NCI-H187 (cell line): ENCODE results near the gene ZNF264.
"Not testable (repeated sequence)": the region's sequence is repeated elsewhere in the genome, so short reads cannot be mapped to it uniquely, and the experiment has no call there.

ENCODE experiments used
- DNase-seq, 2 experiments: peaks; one replicate each; lab custom pipeline; 2025; lab: John Stamatoyannopoulos, UW

The ZNF264 gene

DNA sequence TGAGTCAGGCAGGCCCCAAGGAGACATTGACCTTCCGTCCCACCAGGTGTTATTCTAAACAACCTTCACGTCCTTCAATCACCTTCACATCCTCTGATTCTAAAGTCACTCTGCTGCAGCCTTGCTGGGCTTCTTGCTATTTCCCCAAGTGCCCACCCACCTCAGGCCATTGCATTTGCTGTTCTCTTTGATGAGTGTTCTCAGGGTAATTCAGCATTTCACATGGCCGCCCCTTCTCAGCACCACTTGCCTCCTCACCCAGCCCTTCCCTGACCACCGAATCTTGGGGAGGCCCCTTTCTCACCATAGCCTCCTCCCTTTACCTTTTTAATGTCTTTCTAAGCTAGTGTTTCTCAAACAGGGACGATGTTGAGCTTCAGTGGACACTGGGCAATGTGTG, 53.8 kb downstream of the ZNF264 start:
- DNase-seq: no peak

DNA sequence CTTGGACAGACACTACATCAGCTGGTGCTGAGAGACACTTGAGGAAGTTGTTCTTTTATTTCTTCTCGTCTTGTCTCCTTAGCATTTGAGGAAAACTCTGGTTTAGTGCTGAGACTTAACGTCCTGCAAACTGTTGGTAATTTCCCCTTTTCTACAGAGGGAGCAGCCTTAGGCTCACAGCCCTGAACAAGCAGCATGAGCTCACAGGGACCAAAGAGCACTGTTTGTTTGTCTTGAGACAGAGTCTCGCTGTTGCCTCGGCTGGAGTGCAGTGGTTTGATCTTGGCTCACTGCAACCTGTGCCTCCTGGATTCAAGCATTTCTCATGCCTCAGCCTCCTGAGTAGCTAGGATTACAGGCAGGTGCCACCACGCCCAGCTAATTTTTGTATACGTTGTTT, 54.7 kb downstream of the ZNF264 start:
- no peak for DNase-seq

DNA sequence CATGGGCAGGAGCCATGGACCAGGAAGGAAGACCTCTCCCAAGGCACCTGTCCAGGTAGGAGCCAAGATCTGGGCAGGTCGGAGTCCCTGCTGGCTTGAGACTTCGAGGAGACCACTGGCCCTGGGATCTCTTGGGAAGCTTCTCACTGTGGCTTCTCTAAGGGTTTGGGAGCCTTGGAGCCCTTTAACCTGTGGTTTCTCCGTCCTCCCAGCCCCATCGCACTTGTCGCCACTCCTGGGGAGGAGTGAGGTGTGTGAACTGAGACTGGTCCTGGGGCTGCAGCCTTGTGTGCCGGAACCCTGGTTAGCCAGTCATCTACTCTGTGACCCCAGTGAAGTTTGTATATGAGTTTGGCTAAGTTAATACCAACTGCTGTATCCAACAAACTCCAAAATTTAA, 57.3 kb downstream of the ZNF264 start:
- no peak for DNase-seq

DNA sequence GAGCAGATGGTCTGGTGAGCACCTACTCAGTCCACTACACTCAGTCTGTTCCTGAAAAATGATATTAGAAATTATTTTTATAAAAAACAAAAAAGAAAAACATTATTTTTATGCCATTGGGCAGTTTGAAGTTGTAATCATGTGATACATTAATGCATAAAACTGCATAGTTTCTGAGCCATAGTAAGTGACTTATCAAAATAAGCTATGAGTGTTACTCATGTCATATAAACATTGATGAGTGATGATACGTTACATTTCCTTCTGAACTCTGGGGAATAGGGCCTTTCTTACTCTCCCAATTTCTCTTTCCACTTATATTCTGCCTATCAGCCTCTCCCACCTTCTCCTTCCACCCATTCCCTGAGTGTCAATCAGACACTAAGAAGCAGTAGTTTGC, 58.0 kb downstream of the ZNF264 start:
- no peak for DNase-seq

DNA sequence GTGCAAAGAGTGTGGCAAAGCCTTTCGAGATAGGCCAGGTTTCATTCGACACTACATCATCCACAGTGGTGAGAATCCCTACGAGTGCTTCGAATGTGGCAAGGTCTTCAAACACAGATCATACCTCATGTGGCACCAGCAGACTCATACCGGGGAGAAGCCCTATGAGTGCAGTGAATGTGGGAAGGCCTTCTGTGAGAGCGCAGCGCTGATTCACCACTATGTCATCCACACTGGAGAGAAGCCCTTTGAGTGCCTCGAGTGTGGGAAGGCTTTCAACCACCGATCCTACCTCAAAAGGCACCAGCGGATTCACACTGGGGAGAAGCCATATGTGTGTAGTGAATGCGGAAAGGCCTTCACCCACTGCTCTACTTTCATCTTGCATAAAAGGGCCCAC, 62.5 kb downstream of the ZNF264 start:
- not testable (repeated sequence) for DNase-seq

DNA sequence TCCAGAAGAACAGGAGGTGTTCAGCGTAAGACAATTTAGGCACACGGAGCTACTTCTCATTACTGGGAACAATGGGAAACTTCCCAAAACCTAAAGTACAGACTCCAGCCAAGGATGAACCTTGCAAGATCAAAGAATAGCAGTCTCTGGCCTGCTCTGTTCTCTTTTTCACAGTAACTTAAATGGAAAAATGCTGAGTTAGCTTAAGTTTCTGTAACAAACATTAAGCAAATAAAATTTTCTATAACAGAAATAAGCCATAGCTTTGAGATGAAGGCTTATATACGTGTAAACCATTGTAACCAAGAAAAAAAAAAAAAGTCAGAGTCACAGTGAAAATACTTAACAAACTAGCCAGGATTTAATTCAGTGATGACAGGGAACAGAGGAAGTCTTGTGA, 70.7 kb downstream of the ZNF264 start:
- no peak for DNase-seq

DNA sequence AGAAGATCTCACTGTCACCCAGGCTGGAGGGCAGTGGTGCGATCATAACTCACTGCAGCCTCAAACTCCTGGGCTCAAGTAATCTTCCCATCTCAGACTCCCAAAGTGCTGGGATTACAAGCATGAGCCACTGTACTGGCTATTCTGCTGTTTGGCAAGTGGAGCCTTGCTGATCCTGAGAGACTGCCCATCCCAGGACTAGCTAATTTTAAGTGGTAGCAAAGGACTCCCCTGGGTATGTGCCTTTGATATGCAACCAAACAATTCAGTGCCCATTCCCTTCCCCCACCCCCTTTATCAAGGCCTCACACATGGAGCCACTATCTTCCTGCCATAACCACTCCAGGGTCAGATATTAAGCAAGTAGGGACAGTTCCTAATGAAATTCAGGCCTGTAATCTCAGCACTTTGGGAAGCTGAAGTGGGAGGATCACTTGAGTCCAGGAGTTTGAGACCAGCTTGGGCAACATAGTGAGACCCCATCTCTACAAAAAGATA, 72.0 kb downstream of the ZNF264 start:
- DNase-seq: no peak

DNA sequence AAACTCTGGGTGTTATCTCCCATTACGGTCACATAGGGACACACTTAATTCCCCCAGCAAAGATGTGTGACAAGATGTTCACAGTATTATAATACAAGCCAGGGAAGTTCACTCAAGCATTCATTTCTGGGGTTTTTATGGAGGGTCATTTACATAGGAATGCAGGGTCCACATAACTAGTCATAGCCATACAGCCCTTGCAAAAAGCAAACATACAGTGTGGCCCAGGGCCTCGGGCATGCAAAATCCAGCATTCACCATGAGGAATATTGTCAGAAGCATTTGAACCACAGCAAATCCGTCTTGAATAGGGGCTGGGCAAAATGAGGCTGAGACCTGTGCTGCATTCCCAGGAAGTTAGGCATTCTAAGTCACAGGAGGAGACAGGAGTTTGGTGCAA, 76.0 kb downstream of the ZNF264 start:
- DNase-seq: no peak

DNA sequence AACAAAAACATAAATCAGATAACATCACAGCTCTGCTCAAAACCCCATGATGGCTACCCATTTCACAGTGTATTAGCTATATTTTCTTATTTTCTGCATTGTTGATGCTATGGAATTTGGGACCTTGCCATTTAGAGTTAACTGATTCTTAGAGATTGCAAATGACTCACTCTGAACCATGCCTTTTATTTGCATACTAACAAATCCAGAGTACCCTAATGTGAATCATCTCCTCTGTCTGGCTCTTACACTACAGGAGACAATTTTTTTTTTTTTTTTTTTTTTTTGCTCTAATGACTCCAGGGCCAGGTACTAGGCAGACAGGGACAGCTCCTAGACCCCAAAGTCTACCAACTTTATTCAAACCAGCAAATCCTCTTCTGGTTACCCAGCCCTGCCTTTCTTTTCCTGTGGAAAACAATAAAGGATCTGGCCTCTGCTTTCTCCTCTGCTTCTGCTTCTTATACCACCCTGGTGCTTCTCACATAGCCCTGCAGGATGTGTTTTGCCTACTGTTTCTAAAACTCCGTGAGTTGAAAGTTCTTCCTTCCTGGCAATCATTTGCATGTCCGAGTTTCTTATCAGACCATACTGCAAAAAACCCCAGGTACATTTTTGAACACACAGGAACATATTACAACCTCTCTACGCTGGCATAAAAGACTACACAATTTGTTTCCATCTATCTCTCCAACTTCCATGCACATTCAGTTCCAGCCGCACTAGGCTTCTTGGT, 78.4 kb downstream of the ZNF264 start:
- no peak for DNase-seq

DNA sequence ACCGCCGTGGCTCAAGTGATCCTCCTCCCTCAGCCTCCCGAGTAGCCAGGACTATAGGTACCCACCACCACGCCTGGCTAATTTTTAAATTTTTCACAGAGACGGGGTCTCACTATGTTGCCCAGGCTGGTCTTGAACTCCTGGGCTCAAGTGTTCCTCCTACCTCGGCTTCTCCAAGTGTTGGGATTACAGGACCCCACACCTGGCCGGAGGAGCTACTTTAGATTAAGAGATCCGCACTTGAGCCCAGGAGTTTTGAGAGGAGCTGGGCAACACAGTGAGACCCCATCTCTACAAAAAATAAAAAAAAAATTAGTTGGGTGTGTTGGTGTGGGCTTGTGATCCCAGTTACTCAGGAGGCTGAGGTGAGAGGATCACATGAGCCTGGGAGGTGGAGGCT, 80.0 kb downstream of the ZNF264 start:
- no peak for DNase-seq
